ENCODE measurements around the gene EFCAB14.
"Not testable (repeated sequence)": the region's sequence is repeated elsewhere in the genome, so short reads cannot be mapped to it uniquely, and the experiment has no call there.

The EFCAB14 gene

GRCh38 chr1:46672696-46673095 lies 46.2 kb downstream of the EFCAB14 start:
- DNase-seq (ENCODE audit: low spot score) = no peak
- TF ChIP-seq, protein P1, sequence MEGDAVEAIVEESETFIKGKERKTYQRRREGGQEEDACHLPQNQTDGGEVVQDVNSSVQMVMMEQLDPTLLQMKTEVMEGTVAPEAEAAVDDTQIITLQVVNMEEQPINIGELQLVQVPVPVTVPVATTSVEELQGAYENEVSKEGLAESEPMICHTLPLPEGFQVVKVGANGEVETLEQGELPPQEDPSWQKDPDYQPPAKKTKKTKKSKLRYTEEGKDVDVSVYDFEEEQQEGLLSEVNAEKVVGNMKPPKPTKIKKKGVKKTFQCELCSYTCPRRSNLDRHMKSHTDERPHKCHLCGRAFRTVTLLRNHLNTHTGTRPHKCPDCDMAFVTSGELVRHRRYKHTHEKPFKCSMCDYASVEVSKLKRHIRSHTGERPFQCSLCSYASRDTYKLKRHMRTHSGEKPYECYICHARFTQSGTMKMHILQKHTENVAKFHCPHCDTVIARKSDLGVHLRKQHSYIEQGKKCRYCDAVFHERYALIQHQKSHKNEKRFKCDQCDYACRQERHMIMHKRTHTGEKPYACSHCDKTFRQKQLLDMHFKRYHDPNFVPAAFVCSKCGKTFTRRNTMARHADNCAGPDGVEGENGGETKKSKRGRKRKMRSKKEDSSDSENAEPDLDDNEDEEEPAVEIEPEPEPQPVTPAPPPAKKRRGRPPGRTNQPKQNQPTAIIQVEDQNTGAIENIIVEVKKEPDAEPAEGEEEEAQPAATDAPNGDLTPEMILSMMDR (IDR thresholded peaks at IDR 0.05; ENCODE audit: extremely low read depth, missing control alignments) = no peak

GRCh38 chr1:46671554-46671953 lies 47.4 kb downstream of the EFCAB14 start, which contains the start of gene TEX38:
TSS of gene TEX38 (plus strand) at chr1:46671854. CDS start at chr1:46671935, 81 bp downstream.
- no peak for DNase-seq (ENCODE audit: low spot score)
- TF ChIP-seq, protein P1 (IDR thresholded peaks at IDR 0.05; ENCODE audit: extremely low read depth, missing control alignments) = no peak

- TF ChIP-seq, protein P1 (IDR thresholded peaks at IDR 0.05; ENCODE audit: extremely low read depth, missing control alignments) = no peak
- no peak for DNase-seq (ENCODE audit: low spot score)
These were observed 48.8 kb downstream of the EFCAB14 start for GRCh38 chr1:46670134-46670533.

GRCh38 chr1:46667782-46668760 lies 50.8 kb downstream of the EFCAB14 start, which contains the start of gene ATPAF1:
TSS of gene ATPAF1 (minus strand) at chr1:46668364. CDS start at chr1:46668322, 42 bp downstream.
- TF ChIP-seq, protein P1 (IDR thresholded peaks at IDR 0.05; ENCODE audit: extremely low read depth, missing control alignments) = no peak
- DNase-seq (ENCODE audit: low spot score) = peak; percentile 90

- TF ChIP-seq, protein P1 (IDR thresholded peaks at IDR 0.05; ENCODE audit: extremely low read depth, missing control alignments) = no peak
- DNase-seq (ENCODE audit: low spot score) = no peak
These were observed 52.9 kb downstream of the EFCAB14 start for GRCh38 chr1:46665983-46666382.

GRCh38 chr1:46662919-46663318 lies 56.0 kb downstream of the EFCAB14 start:
- not testable (repeated sequence) for DNase-seq (ENCODE audit: low spot score)

DNA sequence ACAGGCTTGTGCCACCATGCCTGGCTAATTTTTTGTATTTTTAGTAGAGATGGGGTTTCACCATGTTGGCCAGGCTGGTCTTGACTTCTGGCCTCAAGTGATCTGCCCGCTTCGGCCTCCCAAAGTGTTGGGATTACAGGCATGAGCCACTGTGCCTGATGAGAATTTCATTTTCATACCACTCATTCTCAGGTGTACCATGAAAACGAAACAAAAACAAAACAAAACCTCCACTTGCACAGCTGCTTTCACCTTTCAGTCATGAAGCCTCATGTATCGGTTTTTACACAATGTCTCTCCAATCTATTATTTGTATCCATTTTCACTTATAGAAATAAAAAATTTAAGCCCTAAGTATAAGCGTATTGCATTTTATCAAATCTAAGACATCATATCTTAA lies 58.8 kb downstream of the EFCAB14 start:
- peak; percentile 49 for DNase-seq (ENCODE audit: low spot score)

DNA sequence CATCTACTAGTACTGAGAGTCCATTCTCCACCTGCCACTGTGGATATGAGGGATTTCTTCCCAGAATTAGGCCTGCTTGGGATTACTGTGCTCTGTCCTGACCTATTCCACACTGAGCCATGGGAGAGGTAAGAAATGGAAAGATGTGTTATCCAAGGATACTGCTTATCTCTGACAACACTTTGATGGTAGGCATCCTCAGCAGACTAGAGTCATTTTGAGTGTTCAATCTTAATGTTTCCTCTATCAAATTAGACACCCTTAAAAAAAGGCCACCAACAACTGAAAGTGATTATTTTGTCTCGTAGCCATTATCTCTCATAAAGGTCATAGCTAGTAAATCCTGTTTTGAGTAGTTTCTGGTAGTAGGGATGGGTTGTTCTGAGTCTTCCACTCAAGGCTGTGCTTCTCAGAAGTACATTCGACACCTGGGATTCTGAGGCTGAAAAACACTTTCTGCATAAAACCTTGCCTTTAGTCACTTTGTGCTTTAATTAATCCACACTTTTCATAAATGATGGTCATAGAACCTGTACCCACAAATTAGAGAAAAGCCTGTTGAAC lies 59.5 kb downstream of the EFCAB14 start:
- TF ChIP-seq, protein P1 (IDR thresholded peaks at IDR 0.05; ENCODE audit: extremely low read depth, missing control alignments) = no peak

More for the DNA sequence above, 59.5 kb downstream of the EFCAB14 start:
- DNase-seq (ENCODE audit: low spot score) = no peak

Data from GM20000 (cell line).